SIG-M5 (cell line): Measurements from ENCODE around the gene GLP1R.
"Not testable (repeated sequence)": the region's sequence is repeated elsewhere in the genome, so short reads cannot be mapped to it uniquely, and the experiment has no call there.

Experiments used
- DNase-seq: peaks from one replicate; lab custom pipeline; 2025; lab: John Stamatoyannopoulos, UW

The GLP1R gene

GRCh38 chr6:39128106-39128505 is 79.5 kb downstream of the GLP1R start:
- DNase-seq = no peak

DNA sequence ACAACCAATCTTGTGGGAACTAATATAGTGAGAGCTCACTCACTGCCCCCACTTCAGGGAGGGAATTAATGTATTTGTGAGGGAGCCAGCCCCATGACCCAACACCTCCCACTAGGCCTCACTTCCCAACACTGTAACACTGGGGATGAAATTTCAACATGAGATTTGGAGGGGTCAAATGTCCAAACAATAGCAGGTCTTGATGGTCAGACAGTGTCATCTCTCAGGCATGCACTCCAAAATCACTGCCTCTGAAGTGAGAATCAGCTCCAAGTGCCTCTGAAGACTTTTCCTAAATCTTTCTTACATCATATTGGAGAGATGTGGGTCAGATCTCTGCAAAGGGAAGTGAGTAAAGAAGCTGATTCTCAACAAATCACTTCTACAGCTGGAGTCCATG is 80.3 kb downstream of the GLP1R start:
- no peak for DNase-seq

DNA sequence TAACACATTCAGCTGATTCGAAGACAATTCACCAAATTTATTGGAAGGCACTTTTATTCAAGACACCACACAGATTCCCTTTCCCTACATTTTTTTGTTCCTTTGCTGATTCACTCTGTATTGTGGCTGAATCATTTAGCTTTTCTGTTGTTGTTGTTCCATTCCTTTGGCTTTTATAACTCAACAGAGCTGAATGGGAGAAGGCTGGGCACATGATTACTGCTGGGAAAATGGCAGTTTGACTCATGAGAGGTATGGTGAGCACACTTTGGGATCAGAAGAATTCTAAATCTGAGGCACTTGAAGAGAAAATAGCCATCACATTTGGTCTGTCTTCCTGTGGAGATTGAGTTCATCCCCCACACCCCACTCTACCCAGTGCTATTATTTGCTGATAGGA is 82.1 kb downstream of the GLP1R start:
- DNase-seq = no peak

- DNase-seq = not testable (repeated sequence)
Observed at GRCh38 chr6:39134761-39135160, 86.2 kb downstream of the GLP1R start.

GRCh38 chr6:39136207-39136606 is 87.6 kb downstream of the GLP1R start:
- not testable (repeated sequence) for DNase-seq

GRCh38 chr6:39137245-39137644 is 88.7 kb downstream of the GLP1R start:
- DNase-seq = no peak
